HG02840 (cell line): Measurements from ENCODE around the gene WNT7A.

ENCODE experiments used
- ATAC-seq: cut with Tn5 transposase; IDR thresholded peaks from one replicate; pipeline ENCODE4 v1.9.1; 2021; ENCODE audit warnings: mild to moderate bottlenecking, moderate library complexity, moderate number of reproducible peaks; ENCODE audit not compliant: unreplicated experiment, low FRiP score

The WNT7A gene

DNA sequence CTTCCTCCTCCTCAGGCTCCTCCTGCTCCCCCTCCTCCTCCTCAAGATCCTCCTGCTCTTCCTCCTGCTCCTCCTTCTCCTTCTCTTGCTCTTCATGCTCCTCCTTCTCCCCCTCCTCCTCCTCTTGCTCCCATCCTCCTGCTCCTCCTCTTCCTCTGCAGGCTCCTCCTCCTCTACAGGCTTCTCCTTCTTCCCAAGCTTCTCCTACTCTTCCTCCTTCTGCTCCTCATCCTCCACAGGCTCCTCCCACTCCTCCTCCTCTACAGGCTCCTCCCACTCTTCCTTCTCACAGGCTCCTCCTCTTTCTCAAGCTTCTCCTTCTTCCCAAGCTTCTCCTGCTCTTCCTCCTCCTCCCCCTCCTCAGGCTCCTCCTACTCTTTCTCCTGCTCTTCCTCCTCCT is 47.7 kb downstream of the WNT7A start:
- ATAC-seq, result no peak

DNA sequence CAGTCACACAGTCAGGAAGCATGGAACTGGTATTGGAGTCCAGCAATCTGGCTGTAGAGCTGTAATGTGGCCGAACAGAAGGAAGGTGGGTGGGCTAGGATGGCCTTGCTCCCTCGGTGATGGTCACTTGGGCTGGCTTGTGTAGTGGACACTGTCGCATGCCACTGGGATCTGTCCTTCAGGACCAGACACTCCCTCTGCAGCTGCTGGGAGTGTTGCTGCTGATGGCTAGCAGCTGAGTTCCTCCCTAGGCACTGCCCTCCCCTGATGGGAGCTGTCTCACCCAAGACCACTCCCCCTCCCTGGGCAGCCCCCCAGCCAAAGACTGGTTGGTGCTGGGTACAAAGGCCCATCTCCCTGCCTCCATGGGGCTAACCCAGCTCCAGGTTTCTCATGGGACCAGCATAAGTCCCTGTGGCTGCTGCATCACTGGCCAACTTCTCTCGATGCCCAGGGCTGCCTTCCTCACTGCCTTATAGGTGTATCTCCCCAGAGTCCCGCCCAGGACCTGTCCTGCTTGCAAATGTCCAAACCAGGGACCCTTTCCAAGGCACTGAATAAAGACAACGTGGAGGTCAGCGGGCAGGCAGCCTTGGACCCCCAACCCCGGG is 48.4 kb downstream of the WNT7A start:
- ATAC-seq, result no peak

DNA sequence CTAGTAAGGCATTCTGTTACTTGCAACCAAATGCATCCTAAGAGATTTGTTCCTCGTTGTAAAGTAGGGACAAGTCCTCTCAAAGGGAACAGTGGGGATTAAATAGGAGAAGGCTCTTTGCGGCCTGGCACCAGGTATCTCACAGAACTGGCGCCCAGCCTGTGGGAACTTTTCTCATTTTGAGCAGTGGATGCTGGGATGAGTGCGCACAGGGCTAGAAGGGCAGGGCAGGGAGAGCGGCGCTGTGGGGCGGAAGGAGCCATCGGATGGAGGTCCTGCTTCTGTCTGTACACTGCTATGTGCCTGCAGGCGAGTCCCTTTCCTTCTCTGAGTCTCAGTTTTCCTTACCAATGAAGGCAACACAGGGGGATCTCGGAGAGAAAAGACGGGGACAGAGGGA is 50.6 kb downstream of the WNT7A start:
- ATAC-seq, result no peak

DNA sequence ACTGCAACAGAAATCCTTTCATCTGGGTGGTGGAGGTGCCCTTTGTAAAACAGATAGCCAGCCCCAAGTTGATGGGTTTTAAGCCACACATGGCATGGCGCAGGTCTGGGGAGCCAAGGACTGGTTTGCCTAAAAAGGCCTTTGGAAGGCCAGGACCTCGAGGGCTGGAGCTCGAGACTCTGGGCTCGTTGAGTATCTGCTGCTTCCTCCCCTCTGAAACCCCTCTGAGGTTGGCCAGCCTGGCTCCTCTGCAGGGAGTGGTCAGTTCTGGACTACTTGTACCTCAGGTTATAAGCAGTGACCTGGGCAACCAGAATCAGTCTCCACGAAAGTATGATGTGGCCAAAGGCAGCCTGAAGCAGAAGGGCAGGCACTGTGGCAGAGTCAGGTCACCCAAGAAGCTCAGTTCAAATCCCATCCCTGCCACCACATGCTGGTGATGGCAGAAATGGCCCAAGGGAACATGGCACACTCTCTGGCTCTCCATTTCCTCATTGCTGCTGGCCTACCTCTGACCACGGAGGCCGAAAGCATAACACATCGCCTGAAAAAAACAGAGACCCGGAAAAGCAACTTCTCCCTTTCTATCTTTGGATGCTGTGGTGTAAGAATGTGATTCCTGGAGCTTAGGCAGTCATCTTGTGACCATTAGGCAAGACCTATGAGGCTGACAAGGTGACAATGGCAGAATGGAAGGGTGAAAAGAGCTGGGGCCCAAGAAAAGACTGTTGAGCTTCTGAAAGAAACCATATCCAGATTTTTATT is 51.2 kb downstream of the WNT7A start:
- ATAC-seq, result no peak

DNA sequence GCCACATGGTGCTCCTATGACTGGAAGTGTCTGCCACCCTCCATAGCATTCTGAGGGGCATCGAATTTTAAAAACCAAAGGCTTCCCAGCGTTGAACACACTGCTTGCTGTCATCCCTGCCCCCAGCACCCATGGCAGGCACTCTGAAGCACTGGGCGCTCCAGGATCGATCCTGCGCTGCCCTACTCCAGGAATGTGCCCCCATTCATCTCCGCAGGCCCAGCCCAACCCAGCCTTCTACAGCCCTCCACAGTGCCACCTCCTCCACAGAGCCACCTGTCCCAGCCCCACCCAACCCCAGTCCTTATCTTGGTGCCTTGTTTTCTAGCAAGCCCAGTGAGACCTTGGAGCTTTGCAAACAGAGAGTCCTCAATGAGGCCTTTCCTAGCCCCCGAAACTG is 52.2 kb downstream of the WNT7A start:
- ATAC-seq, result no peak

DNA sequence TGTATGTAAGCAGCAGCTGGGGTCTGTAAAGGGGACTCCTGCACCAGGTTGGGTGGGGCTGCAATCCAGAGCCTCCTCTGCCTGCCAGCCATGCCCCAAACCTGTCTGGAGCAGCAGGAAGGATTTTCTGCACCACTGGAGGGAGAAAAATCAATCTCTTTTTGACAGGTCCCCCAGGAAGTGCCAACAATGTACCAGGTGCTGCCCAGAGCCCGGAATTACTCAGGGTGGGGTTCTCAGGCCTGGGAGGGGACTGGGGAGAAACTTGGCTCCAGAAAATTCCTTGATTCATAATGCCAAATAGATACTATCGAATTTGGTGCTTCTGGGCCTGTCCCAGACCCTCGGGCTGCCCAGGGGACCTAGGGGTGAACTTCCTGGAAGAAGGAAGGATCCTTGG is 52.6 kb downstream of the WNT7A start:
- no peak for ATAC-seq

DNA sequence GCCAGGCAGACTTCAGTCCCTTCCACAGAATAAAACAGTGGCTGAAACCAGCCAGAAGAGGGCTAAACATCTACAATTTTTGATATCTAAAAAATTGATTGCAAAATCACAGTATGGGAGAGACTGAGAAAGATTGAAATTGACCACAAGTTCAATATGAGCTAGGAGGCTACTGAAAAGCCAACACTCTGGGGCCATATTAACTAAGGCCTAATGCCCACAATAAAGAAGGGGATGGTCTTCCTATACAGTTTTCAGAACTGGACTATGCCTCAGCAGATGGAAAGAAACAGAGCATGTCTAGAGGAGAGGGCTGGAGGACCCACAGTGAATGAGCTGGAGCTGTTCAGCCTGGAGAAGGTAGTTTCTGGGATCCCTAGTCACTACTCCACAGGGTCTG is 53.2 kb downstream of the WNT7A start:
- ATAC-seq, result no peak

DNA sequence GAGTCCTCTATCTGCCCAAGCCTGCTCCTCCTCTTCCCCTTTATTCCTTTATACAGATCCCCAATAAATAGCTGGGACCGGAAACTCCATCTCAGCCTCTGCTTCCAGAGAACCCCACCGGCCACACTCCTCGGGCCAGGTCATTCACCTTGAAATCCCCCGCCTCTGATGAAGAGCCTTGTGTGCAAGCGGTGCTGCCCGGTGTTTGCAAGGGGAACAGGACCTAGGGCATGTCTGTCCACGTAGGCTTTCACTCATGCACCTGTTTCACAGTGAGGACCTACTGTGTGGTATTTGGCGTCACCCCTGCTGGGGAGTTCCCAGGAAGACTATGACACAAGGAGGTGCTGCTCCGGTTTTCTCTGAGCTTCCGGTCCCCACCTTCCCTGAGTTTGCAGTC is 54.0 kb downstream of the WNT7A start:
- ATAC-seq, result no peak

DNA sequence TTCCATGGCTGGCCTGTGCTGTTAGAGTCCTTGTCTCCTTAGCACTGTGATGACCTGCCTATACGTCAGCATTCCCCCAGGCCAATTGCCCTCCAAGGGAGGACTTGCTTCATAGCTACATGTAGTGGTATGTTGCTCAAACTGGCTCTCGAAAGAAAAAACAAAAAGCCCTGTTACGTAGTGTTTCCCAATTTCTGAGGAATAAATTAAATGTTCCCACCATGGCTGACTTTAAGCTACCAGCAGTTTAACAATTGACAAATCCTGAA is 54.6 kb downstream of the WNT7A start:
- no peak for ATAC-seq

DNA sequence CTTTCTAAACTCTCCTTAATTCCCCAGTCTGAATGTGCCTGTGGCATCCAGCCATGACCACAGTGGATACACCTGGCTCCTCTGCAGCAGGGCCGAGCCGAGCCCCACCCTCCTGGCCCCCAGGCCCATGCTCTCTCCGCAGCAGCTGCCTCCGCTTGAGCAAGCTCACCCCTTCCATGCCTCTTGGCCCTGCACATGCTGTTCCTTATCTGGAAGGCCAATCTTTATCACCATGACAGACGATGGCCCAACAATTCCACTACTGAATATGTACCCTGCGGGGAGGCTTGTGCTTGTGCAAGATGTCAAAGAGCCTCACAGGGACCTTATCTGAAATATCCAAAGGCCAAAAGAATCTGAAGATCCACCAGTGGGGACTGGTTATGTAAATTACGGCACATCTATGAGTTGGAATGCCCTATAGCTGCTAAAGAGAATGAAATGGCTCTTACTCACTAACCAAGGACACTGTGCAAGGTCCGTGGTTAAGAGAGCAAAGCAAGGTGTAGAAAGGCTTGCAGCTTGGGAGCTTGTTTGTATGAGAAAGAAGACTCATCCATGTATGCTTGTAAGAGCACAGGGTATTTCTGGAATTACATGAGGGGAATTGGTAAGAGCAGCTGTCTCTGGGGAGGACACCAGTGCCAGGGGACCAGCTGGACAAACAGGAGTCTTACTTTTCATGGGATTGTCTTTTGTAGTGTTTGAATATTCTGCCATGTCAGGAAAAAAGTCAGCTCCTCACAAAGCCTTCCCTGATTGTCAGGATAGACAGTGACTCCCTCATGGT is 55.2 kb downstream of the WNT7A start:
- no peak for ATAC-seq

DNA sequence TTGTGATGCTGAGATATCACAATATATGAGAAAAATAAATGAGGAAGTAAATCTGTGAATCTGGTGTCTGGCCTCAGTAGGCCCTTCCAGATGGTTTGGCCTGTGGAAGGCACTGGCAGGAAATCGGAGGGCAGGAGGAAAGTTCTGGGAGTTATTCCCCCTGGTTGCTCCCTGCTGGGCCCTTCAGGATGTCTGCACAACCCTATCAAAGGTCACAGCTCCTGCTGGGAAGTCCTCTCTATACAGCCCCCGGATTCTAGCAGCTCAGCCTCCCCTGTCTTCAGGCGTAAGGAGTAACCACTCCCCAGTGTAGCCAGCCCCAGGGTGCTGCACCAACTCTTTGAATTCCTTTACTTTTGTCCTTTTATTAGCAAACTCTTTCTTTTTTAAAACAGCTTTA is 56.2 kb downstream of the WNT7A start:
- ATAC-seq, result no peak

DNA sequence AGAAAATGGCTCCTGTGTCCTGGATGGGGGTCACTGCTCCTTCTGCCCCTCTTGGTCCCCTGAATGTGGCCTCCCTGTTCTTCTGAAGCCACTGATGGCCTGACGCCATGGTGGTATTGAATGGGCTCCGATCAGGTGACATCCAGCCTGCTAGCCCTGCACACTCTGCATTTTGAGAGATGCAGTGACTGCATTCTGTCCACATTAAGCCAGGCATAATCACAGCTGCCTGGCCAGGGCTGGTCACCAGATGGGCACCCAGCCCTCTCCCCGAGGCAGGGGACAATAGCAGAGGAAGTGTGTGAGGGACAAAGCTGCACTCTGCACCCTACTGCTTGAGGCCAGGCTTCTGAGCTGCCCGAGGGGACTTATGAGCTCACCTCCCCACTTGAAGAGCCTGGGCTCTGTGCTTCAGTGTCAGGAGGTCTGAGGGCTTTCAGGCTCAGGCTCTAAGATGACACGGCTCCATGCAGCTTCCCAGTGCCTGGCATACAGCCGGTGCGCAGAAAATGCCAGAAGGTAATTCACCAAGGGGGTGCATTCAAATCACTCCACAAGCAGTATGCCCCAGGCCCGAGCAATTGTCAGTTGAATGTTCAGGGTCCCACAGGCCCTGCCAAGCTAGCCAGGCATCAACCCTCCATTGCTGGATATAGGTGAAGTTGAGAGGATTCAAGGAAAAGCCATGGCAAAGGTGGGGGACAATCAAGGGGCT is 56.8 kb downstream of the WNT7A start:
- no peak for ATAC-seq

DNA sequence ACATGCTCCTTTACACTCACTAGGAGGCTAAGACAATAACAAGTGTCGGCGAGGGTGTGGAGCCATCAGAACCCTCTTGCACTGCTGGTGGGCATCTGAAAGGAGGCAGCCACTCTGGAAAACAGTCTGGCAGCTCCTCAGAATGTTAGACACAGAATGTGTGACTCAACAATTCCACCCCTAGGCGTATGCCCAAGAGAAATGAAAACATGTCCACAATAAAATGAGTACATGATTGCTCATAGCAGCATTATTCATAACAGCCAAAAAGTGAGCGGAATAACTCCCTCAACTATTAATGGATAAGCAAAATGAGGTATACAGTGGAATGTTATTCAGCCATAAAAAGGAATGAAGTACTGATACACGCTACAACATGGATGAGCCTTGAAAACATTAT is 57.8 kb downstream of the WNT7A start:
- ATAC-seq, result no peak

DNA sequence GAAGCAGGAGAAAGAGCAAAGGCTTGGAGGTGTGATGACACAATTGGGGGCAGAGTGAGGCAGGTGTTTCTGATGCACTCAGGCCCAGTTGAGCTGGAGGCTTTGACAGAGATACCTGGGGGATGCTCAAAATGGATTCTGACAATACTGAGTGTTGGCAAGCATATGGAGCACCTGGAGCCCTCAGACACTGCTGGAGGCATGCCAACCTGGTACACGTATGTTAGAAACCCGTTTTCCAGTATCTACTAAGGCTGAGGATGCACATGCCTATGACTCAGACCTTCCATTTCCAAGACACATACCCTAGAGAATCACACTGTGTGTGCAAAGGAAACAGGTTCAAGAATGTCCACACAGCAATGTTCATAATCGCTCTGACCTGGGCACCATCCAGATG is 58.7 kb downstream of the WNT7A start:
- no peak for ATAC-seq

DNA sequence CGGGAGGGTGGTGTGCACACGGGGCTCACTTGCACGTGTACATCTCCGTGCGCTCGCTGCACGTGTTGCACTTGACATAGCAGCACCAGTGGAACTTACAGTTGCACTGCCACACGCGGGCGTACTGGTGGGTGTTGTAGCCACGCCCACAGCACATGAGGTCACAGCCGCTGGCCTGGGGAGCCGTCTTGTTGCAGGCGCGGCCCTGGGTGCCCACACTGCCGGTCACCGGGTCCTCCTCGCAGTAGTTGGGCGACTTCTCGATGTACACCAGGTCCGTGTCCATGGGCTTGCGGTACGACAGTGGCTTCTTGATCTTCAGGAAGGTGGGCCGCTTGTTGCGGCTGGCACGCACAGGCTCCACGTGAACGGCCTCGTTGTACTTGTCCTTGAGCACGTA is 61.0 kb downstream of the WNT7A start:
- no peak for ATAC-seq

DNA sequence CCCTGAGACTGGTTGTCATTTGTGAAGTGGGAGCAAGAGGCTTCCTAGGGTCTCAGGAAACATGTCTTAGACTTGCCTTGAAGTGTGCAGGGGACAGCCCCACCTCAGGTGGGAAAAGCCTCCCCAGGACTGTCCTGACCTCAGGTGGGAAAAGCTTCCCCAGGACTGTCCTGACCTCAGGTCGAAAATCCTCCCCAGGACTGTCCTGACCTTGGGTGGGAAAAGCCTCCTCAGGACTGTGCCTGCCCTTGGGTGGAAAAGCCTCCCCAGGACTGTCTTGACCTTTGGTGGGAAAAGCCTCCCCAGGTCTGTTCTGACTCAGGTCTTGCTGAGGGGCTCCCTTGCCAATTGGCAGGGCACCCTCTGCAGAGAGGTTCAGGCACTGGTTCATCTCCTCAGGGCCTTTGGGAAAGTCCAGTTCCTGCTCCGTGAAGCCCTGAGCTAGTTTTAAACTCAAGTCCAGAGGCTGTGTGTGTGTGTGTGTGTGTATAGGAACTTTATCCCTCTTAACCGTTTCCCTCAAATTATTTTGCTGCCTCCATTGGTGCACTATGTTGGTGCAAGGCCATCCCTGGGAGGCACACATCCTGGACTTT is 64.7 kb downstream of the WNT7A start:
- no peak for ATAC-seq

DNA sequence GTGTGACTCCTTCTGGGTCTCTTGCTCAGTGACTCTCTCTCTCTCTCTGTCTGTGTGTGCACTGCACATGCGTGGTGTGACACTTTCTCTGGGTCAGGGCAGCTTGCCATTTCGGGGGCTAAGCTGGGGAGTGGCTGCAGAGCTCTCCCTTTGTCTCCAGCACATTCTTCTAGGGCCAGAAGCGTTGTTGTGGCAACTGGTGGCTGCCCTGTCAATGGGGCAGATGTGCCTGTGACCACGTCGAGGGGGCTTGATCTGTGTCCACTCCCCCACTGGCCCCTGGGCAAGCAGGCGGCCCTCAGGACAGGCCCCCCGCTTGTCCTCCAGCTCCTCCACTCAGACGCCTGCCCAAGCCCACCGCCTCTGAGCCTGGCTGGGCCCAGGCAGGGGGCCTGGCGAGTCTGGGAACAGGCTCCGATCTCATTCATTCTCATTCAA is 67.8 kb downstream of the WNT7A start:
- ATAC-seq, result no peak

DNA sequence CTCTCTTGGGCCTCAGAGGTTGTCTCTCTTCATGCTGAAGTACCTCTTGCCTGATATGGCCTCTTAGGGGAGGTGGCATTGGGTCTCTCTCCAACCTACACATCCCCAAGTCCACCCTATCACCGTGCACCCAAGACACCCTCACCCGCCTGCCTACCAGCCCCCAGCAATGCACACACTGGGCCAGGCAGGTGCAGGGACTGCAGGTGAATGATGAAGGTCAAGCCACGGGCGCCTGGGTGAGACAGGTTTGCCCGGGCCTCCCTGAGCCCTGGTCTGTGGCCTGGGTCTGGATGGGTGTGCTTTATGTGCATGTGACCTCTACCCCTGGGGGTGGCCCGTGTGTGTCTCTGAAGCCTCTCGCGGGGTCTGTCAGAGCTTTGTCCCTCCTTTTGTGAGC is 68.3 kb downstream of the WNT7A start:
- no peak for ATAC-seq

DNA sequence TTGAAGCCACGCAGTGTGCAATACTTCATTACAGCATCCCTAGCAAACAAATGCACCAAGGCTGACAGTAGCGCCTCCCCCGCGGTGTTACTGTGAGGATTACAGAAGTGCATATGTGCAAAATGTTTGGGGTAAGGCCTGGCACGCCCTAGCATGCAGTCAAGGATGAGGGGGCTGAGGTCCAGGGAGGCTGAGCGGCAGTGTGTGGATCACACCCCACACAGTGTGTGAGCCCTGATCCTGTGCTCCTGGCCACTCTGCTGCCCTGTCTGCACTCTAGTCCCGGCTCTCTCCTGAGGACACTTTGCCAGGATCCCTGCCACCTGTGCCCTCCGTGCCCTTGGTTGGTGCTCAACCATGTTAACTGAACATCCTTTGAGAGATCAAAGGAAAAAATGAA is 71.3 kb downstream of the WNT7A start:
- no peak for ATAC-seq

DNA sequence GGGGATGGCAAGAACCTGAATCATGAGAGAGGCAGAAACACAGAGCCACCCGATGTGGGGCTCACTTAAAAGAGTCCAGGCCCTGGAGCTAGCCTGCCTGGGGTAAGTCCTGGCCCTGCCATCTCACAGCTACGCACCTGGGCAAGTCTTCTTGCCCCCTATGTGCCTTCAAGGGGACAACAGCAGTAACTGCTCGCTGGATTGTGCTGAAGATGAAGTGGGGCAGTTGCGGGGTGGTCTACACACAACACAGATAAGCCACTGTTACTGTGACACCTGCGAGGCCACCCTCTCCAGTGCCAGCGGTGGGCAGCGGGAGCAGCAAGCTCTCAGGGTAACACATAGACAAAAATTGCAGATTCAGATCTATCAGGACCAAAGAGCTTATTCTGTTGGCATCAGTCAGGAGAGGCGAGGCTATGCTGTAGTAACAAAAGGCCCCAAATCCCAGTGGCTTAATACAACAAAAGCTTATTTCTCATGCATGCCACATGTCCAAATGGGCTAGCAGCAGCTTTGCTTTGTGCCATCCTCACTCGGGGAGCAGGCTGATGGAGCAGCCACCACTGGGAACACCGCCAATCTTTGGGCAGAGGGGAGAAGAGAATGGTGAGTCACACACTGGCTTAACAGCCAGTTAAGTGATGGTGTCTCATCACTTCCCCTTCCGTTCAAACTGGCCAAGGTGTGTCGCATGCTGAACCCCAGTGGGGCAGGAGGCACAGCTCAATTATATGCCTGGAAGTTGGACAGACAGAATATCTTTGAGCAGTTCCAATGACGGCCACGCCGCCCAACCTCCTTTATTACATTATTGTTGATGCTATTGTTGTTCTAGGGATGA is 78.3 kb downstream of the WNT7A start:
- no peak for ATAC-seq
